KG1 (cell line): Measurements from ENCODE around the gene LNPEP.

Experiments
- DNase-seq: peaks from one replicate; lab custom pipeline; 2025; lab: John Stamatoyannopoulos, UW

The LNPEP gene

GRCh38 chr5:97000391-97000790 lies 64.5 kb downstream of the LNPEP start:
- no peak for DNase-seq

GRCh38 chr5:97002983-97003382 lies 67.1 kb downstream of the LNPEP start:
- no peak for DNase-seq

- DNase-seq: no peak
These were observed 68.7 kb downstream of the LNPEP start for GRCh38 chr5:97004423-97005060.

GRCh38 chr5:97006454-97007060 lies 70.7 kb downstream of the LNPEP start:
- DNase-seq: no peak

- DNase-seq: peak; percentile 34
These were observed 73.5 kb downstream of the LNPEP start for GRCh38 chr5:97009212-97009898.

- DNase-seq: no peak
These were observed 74.0 kb downstream of the LNPEP start for GRCh38 chr5:97009921-97010320.

GRCh38 chr5:97010606-97011005 lies 74.7 kb downstream of the LNPEP start:
- DNase-seq: no peak

GRCh38 chr5:97011567-97011966 lies 75.7 kb downstream of the LNPEP start:
- DNase-seq: no peak

GRCh38 chr5:97019435-97020117 lies 83.7 kb downstream of the LNPEP start:
- no peak for DNase-seq

- no peak for DNase-seq
These were observed 85.5 kb downstream of the LNPEP start for GRCh38 chr5:97021416-97021815.

- no peak for DNase-seq
These were observed 87.0 kb downstream of the LNPEP start for GRCh38 chr5:97022898-97023297.

GRCh38 chr5:97026721-97027120 lies 90.8 kb downstream of the LNPEP start:
- no peak for DNase-seq

GRCh38 chr5:97037819-97038218 lies 101.9 kb downstream of the LNPEP start:
- DNase-seq: no peak

GRCh38 chr5:97041239-97041638 lies 105.4 kb downstream of the LNPEP start:
- DNase-seq: no peak

GRCh38 chr5:97042996-97043395 lies 107.1 kb downstream of the LNPEP start:
- DNase-seq: no peak

- no peak for DNase-seq
These were observed 107.6 kb downstream of the LNPEP start for GRCh38 chr5:97043511-97043910.

- no peak for DNase-seq
These were observed 108.2 kb downstream of the LNPEP start for GRCh38 chr5:97044052-97044451.

- no peak for DNase-seq
These were observed 110.5 kb downstream of the LNPEP start for GRCh38 chr5:97046270-97046982.

GRCh38 chr5:97047076-97047475 lies 111.2 kb downstream of the LNPEP start:
- DNase-seq: no peak

GRCh38 chr5:97049175-97049574 lies 113.3 kb downstream of the LNPEP start:
- no peak for DNase-seq

- no peak for DNase-seq
These were observed 120.4 kb downstream of the LNPEP start for GRCh38 chr5:97056263-97056662.

- DNase-seq: no peak
These were observed 126.2 kb downstream of the LNPEP start for GRCh38 chr5:97062046-97062445.
